HUDEP-2 (cell line): Measurements from ENCODE around the gene ADAMTS10.
"Not testable (repeated sequence)": the region's sequence is repeated elsewhere in the genome, so short reads cannot be mapped to it uniquely, and the experiment has no call there.

Experiments used
- DNase-seq, 76 experiments: peaks; one replicate each; lab custom pipeline; 2025; ENCODE audit not compliant: unreplicated experiment in 76 of 76; lab: John Stamatoyannopoulos, UW

ADAMTS10 gene

GRCh38 chr19:8567522-8568172, 42.9 kb downstream of the ADAMTS10 start:
- no peak for DNase-seq

- no peak for DNase-seq
These were observed 43.7 kb downstream of the ADAMTS10 start for GRCh38 chr19:8566855-8567254.

- DNase-seq, result not testable (repeated sequence)
These were observed 45.6 kb downstream of the ADAMTS10 start for GRCh38 chr19:8564866-8565265.

- no peak for DNase-seq
These were observed 49.3 kb downstream of the ADAMTS10 start for GRCh38 chr19:8561075-8561764.

- no peak for DNase-seq
These were observed 52.2 kb downstream of the ADAMTS10 start for GRCh38 chr19:8558325-8558724.

- no peak for DNase-seq
These were observed 52.8 kb downstream of the ADAMTS10 start for GRCh38 chr19:8557642-8558238.

GRCh38 chr19:8553729-8554128, 56.8 kb downstream of the ADAMTS10 start:
- not testable (repeated sequence) for DNase-seq

- DNase-seq, result peak in 11 of 76 experiments; percentile 1 to 37 (median 15)
These were observed 57.7 kb downstream of the ADAMTS10 start for GRCh38 chr19:8552810-8553209.

- DNase-seq, result no peak
These were observed 60.4 kb downstream of the ADAMTS10 start for GRCh38 chr19:8550070-8550469.

- DNase-seq, result no peak
These were observed 64.8 kb downstream of the ADAMTS10 start for GRCh38 chr19:8545743-8546142.

- no peak for DNase-seq
These were observed 66.3 kb downstream of the ADAMTS10 start for GRCh38 chr19:8544168-8544567.

GRCh38 chr19:8539621-8540149, 70.8 kb downstream of the ADAMTS10 start:
- no peak for DNase-seq

GRCh38 chr19:8537099-8537498, 73.4 kb downstream of the ADAMTS10 start:
- no peak for DNase-seq

GRCh38 chr19:8536282-8536681, 74.2 kb downstream of the ADAMTS10 start:
- no peak for DNase-seq

GRCh38 chr19:8532225-8532624, 78.3 kb downstream of the ADAMTS10 start:
- no peak for DNase-seq

- no peak for DNase-seq
These were observed 79.0 kb downstream of the ADAMTS10 start for GRCh38 chr19:8531470-8531869.
